RWPE2 (cell line): Measurements from ENCODE around the gene MAN1C1.

Experiments
- ATAC-seq: fragments of 200-7000 bp; cut with Tn5 transposase; 3 replicates; pipeline ENCODE4 v1.9.1; 2021; ENCODE audit warnings: low read depth
- DNase-seq: peaks from one replicate; pipeline ENCODE4 v3.0.0-alpha.2; 2020; ENCODE audit warnings: low spot score
- H3K27ac ChIP-seq: fragments of 450-650 bp; 2 replicates; pipeline ENCODE4 v1.5.1; 2017; ENCODE audit warnings: mild to moderate bottlenecking; ENCODE audit not compliant: poor library complexity, severe bottlenecking
- H3K27me3 ChIP-seq: fragments of 250-450 bp; sonication (Bioruptor Pico); 2 replicates; pipeline ENCODE4 v1.5.1; 2021; ENCODE audit warnings: mild to moderate bottlenecking, moderate library complexity; ENCODE audit not compliant: insufficient read depth, poor library complexity, severe bottlenecking
- H3K36me3 ChIP-seq: fragments of 250-450 bp; sonication (Bioruptor Pico); 2 replicates; pipeline ENCODE4 v1.5.1; 2020; ENCODE audit warnings: low read depth, mild to moderate bottlenecking, moderate library complexity
- H3K4me1 ChIP-seq: fragments of 250-450 bp; sonication (Bioruptor Pico); 2 replicates; pipeline ENCODE4 v1.5.1; 2021; ENCODE audit warnings: mild to moderate bottlenecking, moderate library complexity; ENCODE audit not compliant: insufficient read depth, poor library complexity, severe bottlenecking
- H3K4me3 ChIP-seq: fragments of 250-450 bp; sonication (Bioruptor Pico); 2 replicates; pipeline ENCODE4 v1.5.1; 2021; ENCODE audit warnings: mild to moderate bottlenecking, moderate library complexity; ENCODE audit not compliant: severe bottlenecking
- H3K9me3 ChIP-seq: fragments of 250-450 bp; sonication (Bioruptor Pico); 2 replicates; pipeline ENCODE4 v1.5.1; 2021; ENCODE audit warnings: mild to moderate bottlenecking, moderate library complexity; ENCODE audit not compliant: severe bottlenecking
- TF ChIP-seq, protein P1 (sequence below): fragments of 450-650 bp; IDR thresholded peaks from one replicate; pipeline ENCODE4 v1.5.1; 2017; ENCODE audit warnings: mild to moderate bottlenecking, moderate library complexity; ENCODE audit not compliant: poor library complexity, severe bottlenecking

The MAN1C1 gene

DNA sequence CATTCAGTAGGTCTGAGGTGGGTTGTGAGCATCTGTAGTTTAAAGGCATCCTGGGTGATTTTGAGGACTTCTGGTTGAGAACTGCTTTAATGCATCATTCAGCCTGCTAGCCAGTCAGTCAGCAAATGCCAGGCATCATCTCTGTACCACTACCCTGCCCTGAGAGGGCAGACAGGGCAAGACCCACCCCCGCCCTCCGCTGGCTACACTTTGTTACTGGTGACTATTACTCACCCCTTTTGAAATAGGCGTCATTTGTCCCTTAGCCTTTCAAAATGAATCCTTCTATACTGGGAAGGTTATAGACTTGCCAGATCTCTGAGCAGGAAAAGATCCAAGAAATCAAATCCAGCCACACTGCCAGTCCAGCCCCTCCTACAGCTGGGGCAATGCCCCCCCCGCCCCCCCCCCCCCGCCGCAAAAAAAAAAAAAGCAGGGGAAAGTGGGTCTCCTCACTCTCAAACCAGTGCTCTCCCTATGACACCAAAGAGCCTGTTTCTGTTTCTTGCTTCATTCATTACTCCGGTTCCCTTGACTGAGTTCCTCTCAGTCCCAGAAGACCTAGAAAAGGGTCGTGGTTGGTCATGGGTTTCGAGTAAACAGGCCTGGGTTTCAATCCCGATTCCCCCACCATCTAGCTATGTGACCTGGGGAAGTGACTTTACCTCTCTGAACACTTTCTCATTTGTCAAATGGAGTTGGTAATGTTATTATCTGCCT is 187.8 kb downstream of the MAN1C1 start:
- Histone ChIP-seq H3K27me3 (no peaks in the 10 kb centered on the region), H3K9me3 (peaks cover 3% of the 10 kb centered on the region), H3K36me3 (peaks cover 13% of the 10 kb centered on the region), H3K27ac (no peak overlapping the region), H3K4me1 (no peaks in the 10 kb centered on the region), H3K4me3 (no peak overlapping the region)
- TF ChIP-seq, protein P1, sequence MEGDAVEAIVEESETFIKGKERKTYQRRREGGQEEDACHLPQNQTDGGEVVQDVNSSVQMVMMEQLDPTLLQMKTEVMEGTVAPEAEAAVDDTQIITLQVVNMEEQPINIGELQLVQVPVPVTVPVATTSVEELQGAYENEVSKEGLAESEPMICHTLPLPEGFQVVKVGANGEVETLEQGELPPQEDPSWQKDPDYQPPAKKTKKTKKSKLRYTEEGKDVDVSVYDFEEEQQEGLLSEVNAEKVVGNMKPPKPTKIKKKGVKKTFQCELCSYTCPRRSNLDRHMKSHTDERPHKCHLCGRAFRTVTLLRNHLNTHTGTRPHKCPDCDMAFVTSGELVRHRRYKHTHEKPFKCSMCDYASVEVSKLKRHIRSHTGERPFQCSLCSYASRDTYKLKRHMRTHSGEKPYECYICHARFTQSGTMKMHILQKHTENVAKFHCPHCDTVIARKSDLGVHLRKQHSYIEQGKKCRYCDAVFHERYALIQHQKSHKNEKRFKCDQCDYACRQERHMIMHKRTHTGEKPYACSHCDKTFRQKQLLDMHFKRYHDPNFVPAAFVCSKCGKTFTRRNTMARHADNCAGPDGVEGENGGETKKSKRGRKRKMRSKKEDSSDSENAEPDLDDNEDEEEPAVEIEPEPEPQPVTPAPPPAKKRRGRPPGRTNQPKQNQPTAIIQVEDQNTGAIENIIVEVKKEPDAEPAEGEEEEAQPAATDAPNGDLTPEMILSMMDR = no peak
- ATAC-seq = peak; percentile 30; the same call in 1 of the 3 replicates
- DNase-seq = no peak

DNA sequence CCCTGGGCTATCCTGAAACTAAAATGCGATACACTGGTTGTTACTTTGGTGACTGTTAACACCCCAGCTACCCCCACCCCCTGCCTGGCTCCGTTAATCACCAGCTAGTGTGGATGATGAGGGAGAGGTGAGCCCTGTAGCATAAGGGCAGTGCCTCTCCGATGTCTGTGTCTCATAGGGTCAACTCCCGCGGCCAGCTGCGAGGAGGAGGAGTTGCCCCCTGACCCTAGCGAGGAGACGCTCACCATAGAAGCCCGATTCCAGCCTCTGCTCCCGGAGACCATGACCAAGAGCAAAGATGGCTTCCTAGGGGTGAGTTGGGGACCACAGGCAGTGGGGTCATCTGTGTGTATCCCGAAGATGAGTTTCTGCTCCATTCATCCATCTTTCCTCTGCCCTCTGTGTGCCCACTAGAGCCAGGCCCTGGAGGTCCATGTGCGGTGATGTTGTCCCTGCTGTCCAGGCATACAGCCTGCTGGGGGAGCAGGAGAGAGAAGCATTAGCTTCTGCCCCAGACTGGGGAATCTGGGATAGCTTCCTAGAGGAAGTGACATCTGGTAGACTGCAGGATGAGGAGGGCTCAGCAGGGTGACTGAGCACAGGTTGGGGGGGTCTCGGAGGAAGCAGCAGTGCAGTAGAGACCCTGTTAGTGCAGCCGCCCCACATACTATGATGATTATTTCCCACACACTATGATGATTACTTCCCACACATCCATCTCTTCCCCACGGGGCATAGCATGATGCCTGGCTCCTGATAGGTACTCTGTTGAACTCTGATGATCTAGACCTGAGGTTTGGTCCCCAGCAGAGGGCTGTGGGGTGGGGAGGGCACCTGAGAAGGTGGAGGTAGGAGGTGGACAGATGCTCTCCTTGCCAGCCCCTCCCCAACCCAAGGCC is 188.6 kb downstream of the MAN1C1 start:
- TF ChIP-seq, protein P1 = no peak

DNA sequence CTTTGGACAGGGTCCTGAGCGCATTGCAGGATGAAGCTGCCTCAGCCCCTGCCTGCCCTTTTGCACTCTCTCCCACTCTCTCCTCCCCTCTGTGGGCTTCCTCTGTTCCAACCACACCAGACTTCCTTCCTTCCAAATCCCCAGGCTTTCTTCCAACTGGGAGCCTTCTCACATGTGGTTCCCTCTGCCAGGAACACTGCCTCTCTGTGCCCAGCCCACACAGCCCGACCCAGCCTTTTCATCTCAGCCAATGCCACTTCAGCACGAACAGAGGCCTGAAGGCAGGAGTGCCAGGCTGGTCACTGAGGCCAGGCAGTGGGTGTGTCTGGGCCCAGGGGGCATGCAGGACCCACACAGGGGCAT is 189.3 kb downstream of the MAN1C1 start:
- no peak overlapping the region for H3K4me3 ChIP-seq
- peaks cover 3% of the 10 kb centered on the region for H3K9me3 ChIP-seq
- DNase-seq (no peak), ATAC-seq (no peak)
- no peak overlapping the region for H3K27ac ChIP-seq
- H3K27me3 ChIP-seq = no peaks in the 10 kb centered on the region
- no peaks in the 10 kb centered on the region for H3K4me1 ChIP-seq
- TF ChIP-seq, protein P1 = no peak
- peaks cover 13% of the 10 kb centered on the region for H3K36me3 ChIP-seq

More for the DNA sequence above, 188.6 kb downstream of the MAN1C1 start:
- Histone ChIP-seq H3K9me3 (peaks cover 3% of the 10 kb centered on the region), H3K36me3 (peaks cover 13% of the 10 kb centered on the region), H3K4me1 (no peaks in the 10 kb centered on the region), H3K27ac (no peak overlapping the region), H3K4me3 (no peak overlapping the region), H3K27me3 (no peaks in the 10 kb centered on the region)
- no peak for DNase-seq
- ATAC-seq = no peak

DNA sequence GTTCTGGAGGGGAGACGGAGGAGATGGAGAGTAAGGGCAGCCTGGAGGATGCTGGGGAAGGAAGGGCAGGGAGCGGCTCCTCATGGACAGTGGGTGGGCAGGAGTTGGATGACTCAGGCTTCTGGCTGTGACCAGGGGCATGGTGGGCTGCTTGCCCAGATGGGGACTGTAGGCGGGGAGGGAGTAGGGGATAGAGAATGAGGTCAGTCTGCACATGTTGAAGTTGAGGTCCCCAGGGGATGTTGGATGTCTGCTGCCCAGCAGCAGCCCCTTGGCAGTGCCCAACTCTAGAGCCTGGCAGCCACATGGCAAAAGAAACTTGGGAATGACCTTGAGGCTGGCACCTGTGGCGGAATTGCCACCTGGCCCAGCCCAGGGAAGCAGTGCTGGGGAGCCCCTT is 189.8 kb downstream of the MAN1C1 start:
- no peaks in the 10 kb centered on the region for H3K4me1 ChIP-seq

More for the DNA sequence above, 189.8 kb downstream of the MAN1C1 start:
- DNase-seq = no peak
- H3K27ac ChIP-seq = no peak overlapping the region
- TF ChIP-seq, protein P1 = no peak
- H3K4me3 ChIP-seq = no peak overlapping the region
- ATAC-seq = no peak
- peaks cover 2% of the 10 kb centered on the region for H3K9me3 ChIP-seq
- no peaks in the 10 kb centered on the region for H3K27me3 ChIP-seq
- H3K36me3 ChIP-seq = peaks cover 13% of the 10 kb centered on the region
